HEK293T (cell line): ENCODE results near the gene AGAP1.

Source experiments
- BHLHE40 ChIP-seq: fragments of 450-650 bp; IDR thresholded peaks from 2 replicates; pipeline ENCODE4 v1.6.1; 2016; ENCODE audit warnings: mild to moderate bottlenecking, moderate library complexity, borderline replicate concordance
- ZNF384 ChIP-seq: fragments of 450-650 bp; IDR thresholded peaks from 2 replicates; pipeline ENCODE4 v1.6.1; 2016

GRCh38 chr2:235883675-235884074 lies 389.8 kb downstream of the AGAP1 start:
- TF ChIP-seq ZNF384 (no peak), BHLHE40 (no peak)
